ENCODE measurements around the gene PLEKHH2.

GRCh38 chr2:43803113-43803512 is 166.1 kb downstream of the PLEKHH2 start:
- TF ChIP-seq, protein P1, sequence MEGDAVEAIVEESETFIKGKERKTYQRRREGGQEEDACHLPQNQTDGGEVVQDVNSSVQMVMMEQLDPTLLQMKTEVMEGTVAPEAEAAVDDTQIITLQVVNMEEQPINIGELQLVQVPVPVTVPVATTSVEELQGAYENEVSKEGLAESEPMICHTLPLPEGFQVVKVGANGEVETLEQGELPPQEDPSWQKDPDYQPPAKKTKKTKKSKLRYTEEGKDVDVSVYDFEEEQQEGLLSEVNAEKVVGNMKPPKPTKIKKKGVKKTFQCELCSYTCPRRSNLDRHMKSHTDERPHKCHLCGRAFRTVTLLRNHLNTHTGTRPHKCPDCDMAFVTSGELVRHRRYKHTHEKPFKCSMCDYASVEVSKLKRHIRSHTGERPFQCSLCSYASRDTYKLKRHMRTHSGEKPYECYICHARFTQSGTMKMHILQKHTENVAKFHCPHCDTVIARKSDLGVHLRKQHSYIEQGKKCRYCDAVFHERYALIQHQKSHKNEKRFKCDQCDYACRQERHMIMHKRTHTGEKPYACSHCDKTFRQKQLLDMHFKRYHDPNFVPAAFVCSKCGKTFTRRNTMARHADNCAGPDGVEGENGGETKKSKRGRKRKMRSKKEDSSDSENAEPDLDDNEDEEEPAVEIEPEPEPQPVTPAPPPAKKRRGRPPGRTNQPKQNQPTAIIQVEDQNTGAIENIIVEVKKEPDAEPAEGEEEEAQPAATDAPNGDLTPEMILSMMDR (IDR thresholded peaks at IDR 0.05): no peak
- TF ChIP-seq ZFX (IDR thresholded peaks at IDR 0.05; ENCODE audit: borderline replicate concordance): no peak
